ENCODE data around the gene TEAD3. TPM values are rescaled to one million over a fixed set of nuclear protein-coding genes. Genes with fewer than 3 reads are reported as not detected.

The TEAD3 gene
- total RNA-seq, 1 experiment from 2014 or later: 27.0 TPM

- no peaks in the 10 kb centered on the region for H3K27me3 ChIP-seq (ENCODE audit: insufficient read depth, low read length)
- H3K4me1 Mint-ChIP-seq: peaks cover 18 to 22% of the 10 kb centered on the region in 2 experiments
- no peak overlapping the region for H3K56ac ChIP-seq (ENCODE audit: insufficient read length, low read depth, low read length)
- no peak overlapping the region for H2AK5ac ChIP-seq (ENCODE audit: insufficient read length, low read length)
- H3K9me3 Mint-ChIP-seq: peaks cover 5 to 7% of the 10 kb centered on the region in 2 experiments; a peak in 4 of 5 replicates
- H4K8ac ChIP-seq (replicated peaks; ENCODE audit: insufficient read length, low read depth, low read length): no peak overlapping the region
- no peak overlapping the region for H3K27ac Mint-ChIP-seq
- peaks cover 3% of the 10 kb centered on the region for H3K79me1 ChIP-seq (ENCODE audit: insufficient read depth, low read depth, low read length, poor library complexity, severe bottlenecking)
- H2BK15ac ChIP-seq (ENCODE audit: low read depth, low read length): no peak overlapping the region
- WGBS (ENCODE audit: extremely low coverage, insufficient read length, low lambda C conversion rate): no CpG with 5 or more reads among the region's 1 CpG
- no peak overlapping the region for H4K5ac ChIP-seq (ENCODE audit: insufficient read length, low read depth, low read length)
- H2BK20ac ChIP-seq (ENCODE audit: low read depth, low read length, poor library complexity, severe bottlenecking): no peak overlapping the region
- no peak for TF ChIP-seq CTCF (conservative IDR thresholded peaks at IDR 0.05)
- no peak overlapping the region for H3K23ac ChIP-seq (ENCODE audit: insufficient read length, low read depth, low read length)
- no peak overlapping the region for H3K4ac ChIP-seq (ENCODE audit: low read depth, low read length)
- H2AFZ ChIP-seq (ENCODE audit: low read length): no peak overlapping the region
- peaks cover 6% of the 10 kb centered on the region for H3K27me3 Mint-ChIP-seq (ENCODE audit: low read depth)
- H2BK120ac ChIP-seq (ENCODE audit: low read depth, low read length, poor library complexity, severe bottlenecking): no peak overlapping the region
- H3K4me2 ChIP-seq (ENCODE audit: insufficient read depth, insufficient read length, low read length): no peak overlapping the region
- H3K4me1 ChIP-seq (ENCODE audit: insufficient read depth, low read length): peaks cover 3% of the 10 kb centered on the region; the same call in 1 of the 2 replicates
- H3K9me3 ChIP-seq (ENCODE audit: control insufficient read depth, low read depth, low read length): no peaks in the 10 kb centered on the region
- H3K18ac ChIP-seq (ENCODE audit: insufficient read length, low read depth, low read length): no peak overlapping the region
- no peak overlapping the region for H3K27ac ChIP-seq (ENCODE audit: insufficient read length, low read depth, low read length)
- no peak overlapping the region for H2BK12ac ChIP-seq (ENCODE audit: insufficient read length, low read depth, low read length)
- no peak overlapping the region for H2BK5ac ChIP-seq (ENCODE audit: insufficient read length, low read length)
- no peak overlapping the region for H3T11ph ChIP-seq (ENCODE audit: low read length)
- peaks cover 36 to 71% (median 64%) of the 10 kb centered on the region in 3 experiments for H3K36me3 Mint-ChIP-seq (ENCODE audit: insufficient read depth in 1 of 3, low read depth in 3 of 3)
- H3K23me2 ChIP-seq (ENCODE audit: insufficient read length, low read depth, low read length, poor library complexity, severe bottlenecking): peaks cover 15% of the 10 kb centered on the region
- H3K79me2 ChIP-seq (ENCODE audit: insufficient read depth, low read length): peaks cover 19% of the 10 kb centered on the region; the same call in 1 of the 2 replicates
- no peak overlapping the region for H3K9ac ChIP-seq (ENCODE audit: extremely low read depth, insufficient read length, low read length)
- DNase-seq: no peak
- no peak overlapping the region for H3K4me3 Mint-ChIP-seq
- H3K14ac ChIP-seq (ENCODE audit: insufficient read depth, low read length): no peak overlapping the region
- no peaks in the 10 kb centered on the region for H4K20me1 ChIP-seq (ENCODE audit: control insufficient read depth, insufficient read depth, insufficient read length)
- H4K91ac ChIP-seq (ENCODE audit: insufficient read length, low read depth, low read length): no peak overlapping the region
These were observed 31.2 kb downstream of the TEAD3 start for GRCh38 chr6:35465646-35466045.
